Testis (tissue), 2 donors: ENCODE results near the gene DNAJC7.

Experiments used
- POLR2A ChIP-seq: fragments of 450-650 bp; IDR thresholded peaks from one replicate; pipeline ENCODE4 v1.6.1; 2017; ENCODE audit warnings: antibody characterized with exemption, mild to moderate bottlenecking, moderate library complexity
- TF ChIP-seq, protein P1 (sequence below), 3 experiments: fragments of 450-650 bp in 2 of 3; fragments of 200-600 bp in 1 of 3; sonication (generic) in 1 of 3; IDR thresholded peaks; one replicate each; pipeline ENCODE4 v1.5.1; 2016 to 2019; ENCODE audit warnings: antibody characterized with exemption in 3 of 3, mild to moderate bottlenecking in 2 of 3, moderate library complexity in 1 of 3

DNA sequence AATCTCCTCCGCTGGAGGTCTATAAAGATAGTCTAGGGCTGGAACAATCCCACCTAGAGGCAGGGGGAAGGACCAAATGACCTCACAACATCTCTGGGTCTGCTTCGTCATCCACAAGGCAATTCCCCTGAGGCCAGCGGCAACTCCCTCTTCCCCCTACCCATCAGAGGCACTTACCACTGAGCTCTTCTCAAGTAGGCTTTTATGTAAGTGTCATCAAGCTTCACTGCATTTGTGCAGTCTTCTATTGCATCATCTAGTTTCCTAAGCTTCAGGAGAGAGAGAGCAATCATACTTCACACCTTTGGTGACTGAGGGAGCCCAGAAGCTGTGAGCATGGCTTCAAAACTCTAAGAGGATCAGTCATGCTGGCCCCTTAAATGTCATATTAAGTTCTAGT is 29.6 kb downstream of the DNAJC7 start:
- TF ChIP-seq POLR2A, result no peak
- TF ChIP-seq, protein P1, sequence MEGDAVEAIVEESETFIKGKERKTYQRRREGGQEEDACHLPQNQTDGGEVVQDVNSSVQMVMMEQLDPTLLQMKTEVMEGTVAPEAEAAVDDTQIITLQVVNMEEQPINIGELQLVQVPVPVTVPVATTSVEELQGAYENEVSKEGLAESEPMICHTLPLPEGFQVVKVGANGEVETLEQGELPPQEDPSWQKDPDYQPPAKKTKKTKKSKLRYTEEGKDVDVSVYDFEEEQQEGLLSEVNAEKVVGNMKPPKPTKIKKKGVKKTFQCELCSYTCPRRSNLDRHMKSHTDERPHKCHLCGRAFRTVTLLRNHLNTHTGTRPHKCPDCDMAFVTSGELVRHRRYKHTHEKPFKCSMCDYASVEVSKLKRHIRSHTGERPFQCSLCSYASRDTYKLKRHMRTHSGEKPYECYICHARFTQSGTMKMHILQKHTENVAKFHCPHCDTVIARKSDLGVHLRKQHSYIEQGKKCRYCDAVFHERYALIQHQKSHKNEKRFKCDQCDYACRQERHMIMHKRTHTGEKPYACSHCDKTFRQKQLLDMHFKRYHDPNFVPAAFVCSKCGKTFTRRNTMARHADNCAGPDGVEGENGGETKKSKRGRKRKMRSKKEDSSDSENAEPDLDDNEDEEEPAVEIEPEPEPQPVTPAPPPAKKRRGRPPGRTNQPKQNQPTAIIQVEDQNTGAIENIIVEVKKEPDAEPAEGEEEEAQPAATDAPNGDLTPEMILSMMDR (IDR thresholded peaks at IDR 0.05), result no peak
